Activated T-helper 1 cell treated with anti-CD3 and anti-CD28 coated beads, Interleukin-2, amount 50 U/mL, for 16 hours (primary cell): ENCODE data around the gene BTG4.

ENCODE experiments used
- DNase-seq, 2 donors: peaks; one replicate each; pipeline ENCODE4 v3.0.0-alpha.2; 2020; ENCODE audit warnings: low read depth in 1 of 2, low spot score in 1 of 2

The BTG4 gene

GRCh38 chr11:111494040-111494439 lies 18.1 kb downstream of the BTG4 start:
- DNase-seq: no peak

- DNase-seq: no peak
Observed at GRCh38 chr11:111490496-111490895, 21.7 kb downstream of the BTG4 start.

GRCh38 chr11:111483431-111483830 lies 28.8 kb downstream of the BTG4 start:
- DNase-seq: no peak

- DNase-seq: no peak
Observed at GRCh38 chr11:111479666-111480065, 32.5 kb downstream of the BTG4 start.

- DNase-seq: no peak
Observed at GRCh38 chr11:111477898-111478297, 34.3 kb downstream of the BTG4 start.

GRCh38 chr11:111476956-111477355 lies 35.2 kb downstream of the BTG4 start:
- no peak for DNase-seq

GRCh38 chr11:111476366-111476765 lies 35.8 kb downstream of the BTG4 start:
- no peak for DNase-seq

- DNase-seq: no peak
Observed at GRCh38 chr11:111474432-111474831, 37.8 kb downstream of the BTG4 start.

GRCh38 chr11:111472228-111472627 lies 40.0 kb downstream of the BTG4 start:
- DNase-seq: no peak

- DNase-seq: no peak
Observed at GRCh38 chr11:111469200-111469599, 43.0 kb downstream of the BTG4 start.

- DNase-seq: no peak
Observed at GRCh38 chr11:111466615-111467014, 45.6 kb downstream of the BTG4 start.

GRCh38 chr11:111465400-111465799 lies 46.8 kb downstream of the BTG4 start:
- DNase-seq: no peak

GRCh38 chr11:111463276-111463675 lies 48.9 kb downstream of the BTG4 start:
- DNase-seq: no peak

GRCh38 chr11:111462329-111462728 lies 49.9 kb downstream of the BTG4 start:
- DNase-seq: no peak

- no peak for DNase-seq
Observed at GRCh38 chr11:111461460-111462235, 50.5 kb downstream of the BTG4 start.

- DNase-seq: no peak
Observed at GRCh38 chr11:111460856-111461255, 51.3 kb downstream of the BTG4 start.

GRCh38 chr11:111460340-111460739 lies 51.8 kb downstream of the BTG4 start:
- no peak for DNase-seq

GRCh38 chr11:111459506-111460270 lies 52.5 kb downstream of the BTG4 start:
- DNase-seq: no peak

GRCh38 chr11:111457731-111458368 lies 54.3 kb downstream of the BTG4 start:
- no peak for DNase-seq

GRCh38 chr11:111456859-111457730 lies 55.1 kb downstream of the BTG4 start:
- no peak for DNase-seq
